ENCODE measurements around the gene FRS2. TPM values are rescaled to one million over a fixed set of nuclear protein-coding genes. Genes with fewer than 3 reads are reported as not detected.

Gene FRS2
- total and polyA plus RNA-seq, 9 of the 15 experiments (the other 6 are each of a cell fraction or from before 2014, with no cell fraction given) = 1.0 to 9.1 (median 6.0) TPM

- no peak for TF ChIP-seq GTF2A2 (tag; IDR thresholded peaks at IDR 0.05)
- TF ChIP-seq TSHZ1 (CRISPR knock-in tag; IDR thresholded peaks at IDR 0.05) = no peak
- TF ChIP-seq, protein P1, sequence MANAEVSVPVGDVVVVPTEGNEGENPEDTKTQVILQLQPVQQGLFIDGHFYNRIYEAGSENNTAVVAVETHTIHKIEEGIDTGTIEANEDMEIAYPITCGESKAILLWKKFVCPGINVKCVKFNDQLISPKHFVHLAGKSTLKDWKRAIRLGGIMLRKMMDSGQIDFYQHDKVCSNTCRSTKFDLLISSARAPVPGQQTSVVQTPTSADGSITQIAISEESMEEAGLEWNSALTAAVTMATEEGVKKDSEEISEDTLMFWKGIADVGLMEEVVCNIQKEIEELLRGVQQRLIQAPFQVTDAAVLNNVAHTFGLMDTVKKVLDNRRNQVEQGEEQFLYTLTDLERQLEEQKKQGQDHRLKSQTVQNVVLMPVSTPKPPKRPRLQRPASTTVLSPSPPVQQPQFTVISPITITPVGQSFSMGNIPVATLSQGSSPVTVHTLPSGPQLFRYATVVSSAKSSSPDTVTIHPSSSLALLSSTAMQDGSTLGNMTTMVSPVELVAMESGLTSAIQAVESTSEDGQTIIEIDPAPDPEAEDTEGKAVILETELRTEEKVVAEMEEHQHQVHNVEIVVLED (CRISPR knock-in tag; IDR thresholded peaks at IDR 0.05) = no peak
- TF ChIP-seq PHTF2 (CRISPR knock-in tag; IDR thresholded peaks at IDR 0.05) = no peak
- peak; percentile 99 for TF ChIP-seq LCOR (CRISPR knock-in tag; IDR thresholded peaks at IDR 0.05)
- TF ChIP-seq ZNF76 (CRISPR knock-in tag; IDR thresholded peaks at IDR 0.05; ENCODE audit: borderline replicate concordance) = 0 out of 2 replicates have a peak, but pooled peaks have one; percentile 64
- no peak for TF ChIP-seq STAT6 (CRISPR knock-in tag; IDR thresholded peaks at IDR 0.05)
- TF ChIP-seq NCOR1 (IDR thresholded peaks at IDR 0.05) = peak; percentile 100
- no peak for TF ChIP-seq CHCHD3 (CRISPR knock-in tag; IDR thresholded peaks at IDR 0.05)
- no peak for TF ChIP-seq RFX1 (IDR thresholded peaks at IDR 0.05)
- TF ChIP-seq WHSC1 (IDR thresholded peaks at IDR 0.05; ENCODE audit: low read length) = no peak
- TF ChIP-seq RBM17 (IDR thresholded peaks at IDR 0.05; ENCODE audit: borderline replicate concordance, low read depth, low read length) = no peak
- TF ChIP-seq LARP7 (IDR thresholded peaks at IDR 0.05) = no peak
- peak; percentile 99 for TF ChIP-seq GATA2 (CRISPR knock-in tag; IDR thresholded peaks at IDR 0.05)
- TF ChIP-seq HMG20A (CRISPR knock-in tag; conservative IDR thresholded peaks at IDR 0.05) = no peak
- TF ChIP-seq ZNF347 (CRISPR knock-in tag; IDR thresholded peaks at IDR 0.05; ENCODE audit: low read depth) = no peak
- TF ChIP-seq, protein P2, sequence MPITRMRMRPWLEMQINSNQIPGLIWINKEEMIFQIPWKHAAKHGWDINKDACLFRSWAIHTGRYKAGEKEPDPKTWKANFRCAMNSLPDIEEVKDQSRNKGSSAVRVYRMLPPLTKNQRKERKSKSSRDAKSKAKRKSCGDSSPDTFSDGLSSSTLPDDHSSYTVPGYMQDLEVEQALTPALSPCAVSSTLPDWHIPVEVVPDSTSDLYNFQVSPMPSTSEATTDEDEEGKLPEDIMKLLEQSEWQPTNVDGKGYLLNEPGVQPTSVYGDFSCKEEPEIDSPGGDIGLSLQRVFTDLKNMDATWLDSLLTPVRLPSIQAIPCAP (CRISPR knock-in tag; IDR thresholded peaks at IDR 0.05; ENCODE audit: borderline replicate concordance) = no peak
- TF ChIP-seq NCOA2 (IDR thresholded peaks at IDR 0.05; ENCODE audit: partially characterized antibody in 2 of 2) = peak; percentile 44 to 80
- TF ChIP-seq E2F1 (CRISPR knock-in tag; IDR thresholded peaks at IDR 0.05) = no peak
- TF ChIP-seq MTA2 (IDR thresholded peaks at IDR 0.05; ENCODE audit: low read depth) = peak; percentile 97
- TF ChIP-seq ZNF589 (CRISPR knock-in tag; IDR thresholded peaks at IDR 0.05; ENCODE audit: low read depth) = peak; percentile 99
Observed at GRCh38 chr12:69623970-69624369, 153.8 kb downstream of the FRS2 start (continued).

All from K562 (cell line).